HFFc6 (cell line): ENCODE measurements around the gene SYT2. TPM values are rescaled to one million over a fixed set of nuclear protein-coding genes. Genes with fewer than 3 reads are reported as not detected.

Experiments
- DNase-seq: peaks from one replicate; pipeline ENCODE4 v3.0.0-alpha.2; 2018
- H3K27ac Mint-ChIP-seq: 2 replicates; pipeline ENCODE4 v1.8.0; 2020; ENCODE audit warnings: mild to moderate bottlenecking, mixed read lengths
- H3K27me3 Mint-ChIP-seq: 2 replicates; pipeline ENCODE4 v1.8.0; 2021; ENCODE audit warnings: mild to moderate bottlenecking, moderate library complexity, mixed read lengths; ENCODE audit not compliant: insufficient read depth
- H3K36me3 Mint-ChIP-seq: 2 replicates; pipeline ENCODE4 v1.8.0; 2021; ENCODE audit warnings: low read depth, mixed read lengths
- H3K4me1 Mint-ChIP-seq: 2 replicates; pipeline ENCODE4 v1.8.0; 2020; ENCODE audit warnings: low read depth, mixed read lengths
- H3K4me3 Mint-ChIP-seq: 2 replicates; pipeline ENCODE4 v1.8.0; 2020; ENCODE audit warnings: mild to moderate bottlenecking, moderate library complexity, mixed read lengths
- H3K9me3 Mint-ChIP-seq: 2 replicates; pipeline ENCODE4 v1.8.0; 2020; ENCODE audit warnings: mild to moderate bottlenecking, mixed read lengths
- total RNA-seq, 6 experiments: library from RNA; stranded (reverse); fragmentation: NEBNext Ultra II Directional; extraction: Animal tissue kit (Norgen Biotek cat#: 25700); gene quantifications; 2 replicates in 1 of 6; 3 replicates in 5 of 6; pipeline ENCODE4 v1.2.3, GENCODE V29; 2021
- TF ChIP-seq, protein P1 (sequence below): fragments of 200-600 bp; sonication (generic); IDR thresholded peaks from 2 replicates; pipeline ENCODE4 v1.5.0; 2021; ENCODE audit warnings: antibody characterized with exemption, mild to moderate bottlenecking

Gene SYT2
- total RNA-seq, 6 experiments from 2014 or later = 0.03 TPM; not detected in 5

GRCh38 chr1:202703191-202703590, 7.1 kb downstream of the SYT2 start:
- TF ChIP-seq, protein P1, sequence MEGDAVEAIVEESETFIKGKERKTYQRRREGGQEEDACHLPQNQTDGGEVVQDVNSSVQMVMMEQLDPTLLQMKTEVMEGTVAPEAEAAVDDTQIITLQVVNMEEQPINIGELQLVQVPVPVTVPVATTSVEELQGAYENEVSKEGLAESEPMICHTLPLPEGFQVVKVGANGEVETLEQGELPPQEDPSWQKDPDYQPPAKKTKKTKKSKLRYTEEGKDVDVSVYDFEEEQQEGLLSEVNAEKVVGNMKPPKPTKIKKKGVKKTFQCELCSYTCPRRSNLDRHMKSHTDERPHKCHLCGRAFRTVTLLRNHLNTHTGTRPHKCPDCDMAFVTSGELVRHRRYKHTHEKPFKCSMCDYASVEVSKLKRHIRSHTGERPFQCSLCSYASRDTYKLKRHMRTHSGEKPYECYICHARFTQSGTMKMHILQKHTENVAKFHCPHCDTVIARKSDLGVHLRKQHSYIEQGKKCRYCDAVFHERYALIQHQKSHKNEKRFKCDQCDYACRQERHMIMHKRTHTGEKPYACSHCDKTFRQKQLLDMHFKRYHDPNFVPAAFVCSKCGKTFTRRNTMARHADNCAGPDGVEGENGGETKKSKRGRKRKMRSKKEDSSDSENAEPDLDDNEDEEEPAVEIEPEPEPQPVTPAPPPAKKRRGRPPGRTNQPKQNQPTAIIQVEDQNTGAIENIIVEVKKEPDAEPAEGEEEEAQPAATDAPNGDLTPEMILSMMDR = no peak
- Mint-ChIP-seq H3K4me1 (no peaks in the 10 kb centered on the region), H3K27me3 (peaks cover 56% of the 10 kb centered on the region), H3K27ac (no peak overlapping the region), H3K4me3 (no peak overlapping the region), H3K9me3 (no peaks in the 10 kb centered on the region), H3K36me3 (no peaks in the 10 kb centered on the region)
- no peak for DNase-seq

- Mint-ChIP-seq H3K27me3 (peaks cover 48% of the 10 kb centered on the region), H3K36me3 (no peaks in the 10 kb centered on the region)
Measured at GRCh38 chr1:202702088-202702487, 8.2 kb downstream of the SYT2 start.

GRCh38 chr1:202701200-202701599, 9.1 kb downstream of the SYT2 start:
- DNase-seq = no peak
- H3K4me3 Mint-ChIP-seq = no peak overlapping the region
- H3K27ac Mint-ChIP-seq = no peak overlapping the region
- TF ChIP-seq, protein P1 = no peak
- H3K27me3 Mint-ChIP-seq = peaks cover 49% of the 10 kb centered on the region
- no peaks in the 10 kb centered on the region for H3K36me3 Mint-ChIP-seq
- no peaks in the 10 kb centered on the region for H3K4me1 Mint-ChIP-seq
- no peaks in the 10 kb centered on the region for H3K9me3 Mint-ChIP-seq

More at GRCh38 chr1:202702088-202702487, 8.2 kb downstream of the SYT2 start:
- Mint-ChIP-seq H3K9me3 (no peaks in the 10 kb centered on the region), H3K27ac (no peak overlapping the region), H3K4me1 (no peaks in the 10 kb centered on the region), H3K4me3 (no peak overlapping the region)
- TF ChIP-seq, protein P1 = no peak
- DNase-seq = no peak

GRCh38 chr1:202700061-202700460, 10.2 kb downstream of the SYT2 start:
- DNase-seq = no peak
- Mint-ChIP-seq H3K4me3 (no peak overlapping the region), H3K9me3 (no peaks in the 10 kb centered on the region), H3K36me3 (no peaks in the 10 kb centered on the region), H3K27me3 (peaks cover 50% of the 10 kb centered on the region), H3K27ac (no peak overlapping the region), H3K4me1 (no peaks in the 10 kb centered on the region)
- TF ChIP-seq, protein P1 = no peak

DNA sequence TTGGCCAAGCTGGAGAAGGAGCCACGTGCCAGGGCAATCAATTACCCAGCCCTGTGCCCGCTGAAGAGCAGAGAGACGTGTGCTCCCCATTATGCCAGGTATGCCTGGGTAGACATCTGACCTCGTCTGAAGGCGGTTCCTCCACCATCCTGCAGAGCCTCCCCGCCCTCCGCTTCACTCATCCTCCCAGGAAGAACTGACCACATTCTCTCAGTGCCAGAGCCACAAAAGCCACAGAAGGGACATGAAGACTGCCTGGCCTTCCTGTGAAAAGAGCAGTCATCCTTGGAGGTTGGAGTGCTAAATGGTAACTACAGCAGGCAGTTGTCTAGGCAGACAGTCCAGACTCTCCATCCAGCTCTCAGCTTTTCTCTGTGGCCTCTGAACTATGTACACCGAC, 12.0 kb downstream of the SYT2 start:
- Mint-ChIP-seq H3K27ac (no peak overlapping the region), H3K9me3 (no peaks in the 10 kb centered on the region), H3K36me3 (no peaks in the 10 kb centered on the region), H3K27me3 (peaks cover 36% of the 10 kb centered on the region), H3K4me3 (no peak overlapping the region), H3K4me1 (no peaks in the 10 kb centered on the region)
- TF ChIP-seq, protein P1 = no peak
- no peak for DNase-seq

- no peak for DNase-seq
- Mint-ChIP-seq H3K4me3 (no peak overlapping the region), H3K27ac (no peak overlapping the region), H3K36me3 (no peaks in the 10 kb centered on the region), H3K27me3 (peaks cover 28% of the 10 kb centered on the region), H3K9me3 (no peaks in the 10 kb centered on the region), H3K4me1 (no peaks in the 10 kb centered on the region)
- TF ChIP-seq, protein P1 = no peak
Measured at GRCh38 chr1:202697038-202697437, 13.2 kb downstream of the SYT2 start.
